HCT116 (cell line): ENCODE results near the gene THBS1. TPM values are rescaled to one million over a fixed set of nuclear protein-coding genes. Genes with fewer than 3 reads are reported as not detected.

Source experiments
- ATAC-seq: fragments of 200-7000 bp; cut with Tn5 transposase; 2 replicates; pipeline ENCODE4 v1.9.1; 2020; ENCODE audit warnings: mild to moderate bottlenecking, moderate library complexity
- BruUV-seq: library from RNA; stranded (reverse); fragments of 400-500 nt; replicated peaks from 2 replicates; lab custom pipeline; 2021; lab: Mats Ljungman, UMichigan
- CTCF ChIA-PET: fragments of 300-600 bp; sonication (Branson Sonifier 250); formaldehyde crosslinking; loops from one replicate; lab custom pipeline; 2021; ENCODE audit warnings: antibody characterized with exemption; lab: Charles Lee
- POLR2A ChIA-PET: fragments of 300-600, 350-600 bp; sonication (Branson Sonifier 250); formaldehyde crosslinking; loops from one replicate; lab custom pipeline; 2021; ENCODE audit warnings: antibody characterized with exemption; lab: Charles Lee
- RAD21 ChIA-PET, 2 experiments: fragments of 300-600 bp; sonication (Branson Sonifier 250); formaldehyde crosslinking; loops; one replicate each; lab custom pipeline; 2023; ENCODE audit warnings: low total read pairs in 2 of 2; ENCODE audit not compliant: uncharacterized antibody in 2 of 2, unreplicated experiment in 2 of 2, low non-redundant PET in 1 of 2; lab: Charles Lee
- DNase-seq: peaks from one replicate; pipeline ENCODE4 v3.0.0-alpha.2; 2010; ENCODE audit warnings: low read depth, low spot score
- H2AFZ ChIP-seq: fragments of 200-600 bp; shearing (Covaris generic), sonication (generic); 2 replicates; pipeline ENCODE4 v1.6.1; 2017; ENCODE audit warnings: low read depth, mixed run types, mixed read lengths, antibody characterized with exemption, low read length; ENCODE audit not compliant: poor library complexity, severe bottlenecking
- H3K27ac ChIP-seq: 2 replicates; pipeline ENCODE4 v1.5.1; 2012; ENCODE audit warnings: low read depth, low read length
- H3K27me3 ChIP-seq: fragments of 200-600 bp; sonication (generic); 2 replicates; pipeline ENCODE4 v1.6.1; 2016; ENCODE audit warnings: mixed run types, low read length, mixed read lengths; ENCODE audit not compliant: insufficient read depth
- H3K36me3 ChIP-seq, 2 experiments: fragments of 200-500 bp in 1 of 2; fragments of 200-600 bp in 1 of 2; sonication (Bioruptor generic) in 1 of 2; sonication (generic) in 1 of 2; 2 replicates each; pipeline versions ENCODE4 v1.5.1 to v1.6.1; 2014 to 2016; ENCODE audit warnings: low read length in 2 of 2, inconsistent platforms in 1 of 2, mixed read lengths in 1 of 2, mixed run types in 1 of 2; ENCODE audit not compliant: insufficient read depth in 2 of 2, control insufficient read depth in 1 of 2
- H3K4me1 ChIP-seq, 2 experiments: fragments of 200-600 bp in 1 of 2; sonication (generic) in 1 of 2; 2 replicates each; pipeline versions ENCODE4 v1.5.1 to v1.6.1; 2012 to 2017; ENCODE audit warnings: low read length in 2 of 2, inconsistent platforms in 1 of 2, mild to moderate bottlenecking in 1 of 2, mixed read lengths in 1 of 2, mixed run types in 1 of 2, moderate library complexity in 1 of 2; ENCODE audit not compliant: insufficient read depth in 2 of 2, control insufficient read depth in 1 of 2
- H3K4me2 ChIP-seq: fragments of 200-600 bp; sonication (generic); 2 replicates; pipeline ENCODE4 v1.6.1; 2017; ENCODE audit warnings: mixed run types, low read length, mixed read lengths
- H3K4me3 ChIP-seq, 2 experiments: fragments of 200-600 bp in 1 of 2; sonication (generic) in 1 of 2; replicated peaks in 1 of 2; 2 replicates each; pipeline ENCODE4 v1.5.1; 2011 to 2016; ENCODE audit warnings: low read length in 2 of 2, control low read depth in 1 of 2, low read depth in 1 of 2, mild to moderate bottlenecking in 1 of 2, mixed read lengths in 1 of 2, mixed run types in 1 of 2
- H3K79me2 ChIP-seq: fragments of 200-600 bp; sonication (generic); 2 replicates; pipeline ENCODE4 v1.6.1; 2017; ENCODE audit warnings: mild to moderate bottlenecking, mixed run types, low read length, moderate library complexity, mixed read lengths; ENCODE audit not compliant: insufficient read depth
- H3K9ac ChIP-seq: fragments of 200-600 bp; sonication (generic); 2 replicates; pipeline ENCODE4 v1.6.1; 2016; ENCODE audit warnings: low read length, mixed read lengths
- H3K9me2 ChIP-seq: fragments of 200-600 bp; sonication (generic), shearing (Covaris generic); 2 replicates; pipeline ENCODE4 v1.6.1; 2017; ENCODE audit warnings: mixed run types, mild to moderate bottlenecking, moderate library complexity; ENCODE audit not compliant: insufficient read depth
- H3K9me3 ChIP-seq, 2 experiments: fragments of 200-500 bp in 1 of 2; fragments of 200-600 bp in 1 of 2; sonication (Bioruptor generic) in 1 of 2; sonication (generic) in 1 of 2; 2 replicates each; pipeline ENCODE4 v1.6.1; 2014 to 2017; ENCODE audit warnings: low read length in 2 of 2, mixed read lengths in 2 of 2, inconsistent platforms in 1 of 2, low read depth in 1 of 2, mild to moderate bottlenecking in 1 of 2, mixed run types in 1 of 2, moderate library complexity in 1 of 2; ENCODE audit not compliant: control insufficient read depth in 1 of 2, insufficient read depth in 1 of 2
- H4K20me1 ChIP-seq: fragments of 200-600 bp; sonication (generic), shearing (Covaris generic); 2 replicates; pipeline ENCODE4 v1.6.1; 2017; ENCODE audit warnings: mixed run types, mild to moderate bottlenecking, moderate library complexity; ENCODE audit not compliant: insufficient read depth
- CBX3 ChIP-seq: IDR thresholded peaks from 2 replicates; pipeline ENCODE4 v1.6.1; 2012; ENCODE audit warnings: low read depth
- EGR1 ChIP-seq: IDR thresholded peaks from 2 replicates; pipeline ENCODE4 v1.6.1; 2012; ENCODE audit warnings: low read depth
- ELF1 ChIP-seq: IDR thresholded peaks from 2 replicates; pipeline ENCODE4 v1.6.1; 2012; ENCODE audit warnings: low read depth, borderline replicate concordance
- EZH2 ChIP-seq: fragments of 200-600 bp; sonication (generic); IDR thresholded peaks from 2 replicates; pipeline ENCODE4 v1.6.1; 2017; ENCODE audit warnings: antibody characterized with exemption, mixed run types
- EZH2phosphoT487 ChIP-seq: fragments of 200-600 bp; IDR thresholded peaks from 2 replicates; pipeline ENCODE4 v1.6.1; 2018; ENCODE audit warnings: antibody characterized with exemption, borderline replicate concordance
- JUND ChIP-seq: IDR thresholded peaks from 2 replicates; pipeline ENCODE4 v1.6.1; 2012
- POLR2A ChIP-seq: IDR thresholded peaks from 2 replicates; pipeline ENCODE4 v1.7.0; 2011; ENCODE audit warnings: borderline replicate concordance; ENCODE audit not compliant: insufficient read depth, insufficient read length; ENCODE audit errors: extremely low read depth
- POLR2AphosphoS5 ChIP-seq: IDR thresholded peaks from 2 replicates; pipeline ENCODE4 v1.6.1; 2011; ENCODE audit warnings: mild to moderate bottlenecking, low read depth, low read length, moderate library complexity
- SIN3A ChIP-seq: IDR thresholded peaks from 2 replicates; pipeline ENCODE4 v1.6.1; 2012; ENCODE audit warnings: low read depth
- SP1 ChIP-seq: IDR thresholded peaks from 2 replicates; pipeline ENCODE4 v1.6.1; 2012; ENCODE audit warnings: low read depth
- TCF7L2 ChIP-seq: IDR thresholded peaks from 2 replicates; pipeline ENCODE4 v1.7.0; 2011; ENCODE audit warnings: borderline replicate concordance, inconsistent platforms; ENCODE audit not compliant: insufficient read depth, insufficient read length; ENCODE audit errors: extremely low read depth
- ZFX ChIP-seq: fragments of 450-650 bp; IDR thresholded peaks from 2 replicates; pipeline ENCODE4 v1.6.1; 2017
- intact Hi-C: fragments of 100-400 bp; cut with micrococcal nuclease; formaldehyde crosslinking; loops from 2 replicates; pipeline ENCODE4 v1.10.0; 2022
- total RNA-seq: library from RNA; stranded (reverse); gene quantifications from one replicate; pipeline ENCODE4 v1.2.1, GENCODE V29; 2021; ENCODE audit not compliant: unreplicated experiment
- TF ChIP-seq, protein P1 (sequence below): IDR thresholded peaks from 2 replicates; pipeline ENCODE4 v1.6.1; 2011; ENCODE audit warnings: mild to moderate bottlenecking, low read length, moderate library complexity; ENCODE audit not compliant: insufficient replicate concordance; ENCODE audit errors: extremely low read depth
- TF ChIP-seq, protein P2 (sequence below), 3 experiments: fragments of 200-600 bp in 1 of 3; sonication (generic) in 1 of 3; IDR thresholded peaks in 2 of 3; conservative IDR thresholded peaks in 1 of 3; 2 replicates each; pipeline ENCODE4 v1.5.1; 2012 to 2017; ENCODE audit warnings: low read depth in 2 of 3, low read length in 2 of 3, antibody characterized with exemption in 1 of 3, borderline replicate concordance in 1 of 3, control low read depth in 1 of 3, mild to moderate bottlenecking in 1 of 3, mixed read lengths in 1 of 3, mixed run types in 1 of 3, moderate library complexity in 1 of 3; ENCODE audit not compliant: insufficient read depth in 1 of 3
- TF ChIP-seq, protein P3 (sequence below): IDR thresholded peaks from 2 replicates; pipeline ENCODE4 v1.6.1; 2012

The THBS1 gene
- total RNA-seq, 1 experiment from 2014 or later: 6.3 TPM

DNA sequence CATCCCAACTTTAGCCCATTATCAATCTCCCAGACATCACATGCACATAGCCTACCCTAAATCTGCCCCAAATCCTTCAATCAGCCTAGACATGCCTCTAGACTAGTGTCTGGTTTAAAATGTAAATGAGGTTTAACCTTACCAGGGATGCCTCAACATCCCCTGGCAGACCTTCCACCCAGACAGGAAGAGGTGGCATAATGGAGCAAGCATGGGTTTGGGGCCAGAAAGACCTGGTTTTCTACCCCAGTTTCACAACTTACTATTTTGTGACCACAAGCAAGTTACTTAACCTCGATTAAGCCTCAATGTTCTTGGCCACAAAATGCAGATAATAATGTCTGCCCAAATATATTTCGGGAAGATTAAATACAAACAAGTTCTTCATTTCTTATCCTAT, 28.3 kb upstream of the THBS1 start (continued):
- TF ChIP-seq, protein P1, sequence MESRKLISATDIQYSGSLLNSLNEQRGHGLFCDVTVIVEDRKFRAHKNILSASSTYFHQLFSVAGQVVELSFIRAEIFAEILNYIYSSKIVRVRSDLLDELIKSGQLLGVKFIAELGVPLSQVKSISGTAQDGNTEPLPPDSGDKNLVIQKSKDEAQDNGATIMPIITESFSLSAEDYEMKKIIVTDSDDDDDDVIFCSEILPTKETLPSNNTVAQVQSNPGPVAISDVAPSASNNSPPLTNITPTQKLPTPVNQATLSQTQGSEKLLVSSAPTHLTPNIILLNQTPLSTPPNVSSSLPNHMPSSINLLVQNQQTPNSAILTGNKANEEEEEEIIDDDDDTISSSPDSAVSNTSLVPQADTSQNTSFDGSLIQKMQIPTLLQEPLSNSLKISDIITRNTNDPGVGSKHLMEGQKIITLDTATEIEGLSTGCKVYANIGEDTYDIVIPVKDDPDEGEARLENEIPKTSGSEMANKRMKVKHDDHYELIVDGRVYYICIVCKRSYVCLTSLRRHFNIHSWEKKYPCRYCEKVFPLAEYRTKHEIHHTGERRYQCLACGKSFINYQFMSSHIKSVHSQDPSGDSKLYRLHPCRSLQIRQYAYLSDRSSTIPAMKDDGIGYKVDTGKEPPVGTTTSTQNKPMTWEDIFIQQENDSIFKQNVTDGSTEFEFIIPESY: no peak
- TF ChIP-seq ZFX (no peak), CBX3 (no peak), JUND (no peak)

DNA sequence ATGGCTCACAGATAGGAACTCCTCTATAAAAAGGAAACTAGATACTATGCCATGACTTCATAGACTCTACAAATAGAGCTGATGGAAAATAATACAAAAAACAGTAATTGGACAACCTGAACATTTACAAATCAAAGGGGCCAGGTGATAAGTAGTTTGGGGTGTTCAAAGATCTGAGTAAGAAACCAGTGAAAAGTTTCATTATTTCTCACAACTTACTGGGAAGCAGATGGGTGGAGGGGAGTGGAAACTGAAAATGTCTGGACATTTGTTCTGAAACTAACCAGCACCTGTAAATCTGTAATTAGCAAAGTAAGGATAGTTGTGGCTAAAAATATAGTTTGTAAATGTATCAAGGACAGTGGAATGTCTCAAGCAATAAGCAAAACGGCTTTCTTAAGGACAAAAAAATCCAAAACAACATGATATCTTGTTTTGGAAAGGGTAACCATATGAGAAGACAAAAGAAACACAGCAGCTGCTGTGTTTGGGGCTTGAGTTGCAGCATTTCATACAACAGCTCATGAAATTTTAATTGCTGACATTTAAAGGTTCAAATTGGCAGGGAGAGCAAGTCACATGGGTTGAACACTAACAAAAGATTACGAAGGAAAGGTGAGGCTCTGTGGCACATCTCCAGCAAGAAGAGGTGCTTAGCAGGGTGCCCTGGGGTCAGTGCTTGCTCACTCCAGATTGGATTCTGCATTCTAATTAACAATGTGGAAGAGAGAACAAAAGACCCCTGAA, 26.8 kb upstream of the THBS1 start:
- no peak for ATAC-seq
- ChIA-PET RAD21 (no interaction called here), CTCF (interaction anchor here (1.8 kb wide), 1 partner anchor 26 kb away, joined by 7 read pairs; the partner anchor contains the start of gene THBS1), POLR2A (no interaction called here)
- Histone ChIP-seq H3K4me3 (no peak overlapping the region), H2AFZ (no peak overlapping the region), H4K20me1 (no peaks in the 10 kb centered on the region), H3K9ac (no peak overlapping the region), H3K27me3 (no peaks in the 10 kb centered on the region), H3K79me2 (no peaks in the 10 kb centered on the region), H3K9me3 (no peaks in the 10 kb centered on the region), H3K27ac (no peak overlapping the region), H3K9me2 (no peaks in the 10 kb centered on the region), H3K4me1 (no peaks in the 10 kb centered on the region), H3K4me2 (no peak overlapping the region), H3K36me3 (no peaks in the 10 kb centered on the region)
- intact Hi-C loops: no loop called here
- DNase-seq: no peak
- TF ChIP-seq EZH2: no peak
- TF ChIP-seq, protein P2, sequence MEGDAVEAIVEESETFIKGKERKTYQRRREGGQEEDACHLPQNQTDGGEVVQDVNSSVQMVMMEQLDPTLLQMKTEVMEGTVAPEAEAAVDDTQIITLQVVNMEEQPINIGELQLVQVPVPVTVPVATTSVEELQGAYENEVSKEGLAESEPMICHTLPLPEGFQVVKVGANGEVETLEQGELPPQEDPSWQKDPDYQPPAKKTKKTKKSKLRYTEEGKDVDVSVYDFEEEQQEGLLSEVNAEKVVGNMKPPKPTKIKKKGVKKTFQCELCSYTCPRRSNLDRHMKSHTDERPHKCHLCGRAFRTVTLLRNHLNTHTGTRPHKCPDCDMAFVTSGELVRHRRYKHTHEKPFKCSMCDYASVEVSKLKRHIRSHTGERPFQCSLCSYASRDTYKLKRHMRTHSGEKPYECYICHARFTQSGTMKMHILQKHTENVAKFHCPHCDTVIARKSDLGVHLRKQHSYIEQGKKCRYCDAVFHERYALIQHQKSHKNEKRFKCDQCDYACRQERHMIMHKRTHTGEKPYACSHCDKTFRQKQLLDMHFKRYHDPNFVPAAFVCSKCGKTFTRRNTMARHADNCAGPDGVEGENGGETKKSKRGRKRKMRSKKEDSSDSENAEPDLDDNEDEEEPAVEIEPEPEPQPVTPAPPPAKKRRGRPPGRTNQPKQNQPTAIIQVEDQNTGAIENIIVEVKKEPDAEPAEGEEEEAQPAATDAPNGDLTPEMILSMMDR (IDR thresholded peaks at IDR 0.05 in 2 of 3, conservative IDR thresholded peaks at IDR 0.05 in 1 of 3; ENCODE audit: borderline replicate concordance in 1 of 3, insufficient read depth in 1 of 3, low read depth in 2 of 3, low read length in 2 of 3): no peak
- no peak for TF ChIP-seq EGR1
- no peak for TF ChIP-seq SIN3A
- no peak for TF ChIP-seq POLR2AphosphoS5
- TF ChIP-seq, protein P3, sequence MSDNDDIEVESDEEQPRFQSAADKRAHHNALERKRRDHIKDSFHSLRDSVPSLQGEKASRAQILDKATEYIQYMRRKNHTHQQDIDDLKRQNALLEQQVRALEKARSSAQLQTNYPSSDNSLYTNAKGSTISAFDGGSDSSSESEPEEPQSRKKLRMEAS: no peak
- no peak for TF ChIP-seq POLR2A
- TF ChIP-seq EZH2phosphoT487: no peak
- TF ChIP-seq ELF1: no peak
- TF ChIP-seq TCF7L2: no peak
- TF ChIP-seq SP1: no peak
- no TSS peak for BruUV-seq
